CD8-positive, alpha-beta memory T cell (primary cell): ENCODE data around the gene GRM1. TPM values are rescaled to one million over a fixed set of nuclear protein-coding genes. Genes with fewer than 3 reads are reported as not detected.

Source experiments
- CTCF ChIA-PET: fragments of 350-600 bp; sonication (Branson Sonifier 250); formaldehyde crosslinking; loops from one replicate; lab custom pipeline; 2021; ENCODE audit warnings: antibody characterized with exemption; lab: Charles Lee
- POLR2A ChIA-PET: fragments of 350-600 bp; sonication (Branson Sonifier 250); formaldehyde crosslinking; loops from one replicate; lab custom pipeline; 2021; ENCODE audit warnings: antibody characterized with exemption; lab: Charles Lee
- DNase-seq, 5 donors: peaks; one replicate each; pipeline versions ENCODE4 v3.0.0 to v3.0.0-alpha.2; 2020 to 2022; ENCODE audit warnings: mixed read lengths in 1 of 5
- H3K27ac ChIP-seq: one replicate; pipeline ENCODE4 v1.7.0; 2013; ENCODE audit warnings: low read depth, mild to moderate bottlenecking, low read length, moderate library complexity
- H3K27me3 ChIP-seq: 2 replicates; pipeline ENCODE4 v1.7.0; 2013; ENCODE audit warnings: low read length, mild to moderate bottlenecking; ENCODE audit not compliant: insufficient read depth, poor library complexity, severe bottlenecking
- H3K36me3 ChIP-seq: 2 replicates; pipeline ENCODE4 v1.7.0; 2013; ENCODE audit warnings: mild to moderate bottlenecking, low read length, moderate library complexity; ENCODE audit not compliant: insufficient read depth
- H3K4me1 ChIP-seq: 2 replicates; pipeline ENCODE4 v1.7.0; 2013; ENCODE audit warnings: mild to moderate bottlenecking, low read length, moderate library complexity; ENCODE audit not compliant: insufficient read depth
- H3K4me3 ChIP-seq: 2 replicates; pipeline ENCODE4 v1.7.0; 2013; ENCODE audit warnings: mild to moderate bottlenecking, low read length
- H3K9me3 ChIP-seq: 2 replicates; pipeline ENCODE4 v1.7.0; 2013; ENCODE audit warnings: mild to moderate bottlenecking, low read length
- H3K27ac Mint-ChIP-seq, 8 donors: one replicate each; pipeline ENCODE4 v1.8.0; 2020 to 2021; ENCODE audit warnings: mixed read lengths in 8 of 8, mild to moderate bottlenecking in 6 of 8, inconsistent platforms in 3 of 8, moderate library complexity in 3 of 8
- H3K27me3 Mint-ChIP-seq, 2 donors: one replicate each; pipeline ENCODE4 v1.8.0; 2020 to 2021; ENCODE audit warnings: mixed read lengths in 2 of 2, mild to moderate bottlenecking in 1 of 2, moderate library complexity in 1 of 2
- H3K36me3 Mint-ChIP-seq, 3 donors: one replicate each; pipeline ENCODE4 v1.8.0; 2020 to 2021; ENCODE audit warnings: mixed read lengths in 3 of 3, inconsistent platforms in 1 of 3, mild to moderate bottlenecking in 1 of 3
- H3K4me1 Mint-ChIP-seq, 3 donors: one replicate each; pipeline ENCODE4 v1.8.0; 2020 to 2021; ENCODE audit warnings: mixed read lengths in 3 of 3, inconsistent platforms in 1 of 3, mild to moderate bottlenecking in 1 of 3
- H3K4me3 Mint-ChIP-seq, 7 donors: one replicate each; pipeline ENCODE4 v1.8.0; 2020 to 2021; ENCODE audit warnings: mixed read lengths in 7 of 7, mild to moderate bottlenecking in 6 of 7, moderate library complexity in 4 of 7, inconsistent platforms in 2 of 7
- H3K9me3 Mint-ChIP-seq, 5 donors: one replicate each; pipeline ENCODE4 v1.8.0; 2020 to 2022; ENCODE audit warnings: mixed read lengths in 5 of 5, mild to moderate bottlenecking in 3 of 5, moderate library complexity in 2 of 5, inconsistent platforms in 1 of 5
- polyA plus RNA-seq: library from polyadenylated mRNA; unstranded; fragments of 300-500 nt; fragmentation: Illumina TruSeq; gene quantifications from one replicate; pipeline ENCODE4 v1.2.3, GENCODE V29; 2021
- total RNA-seq, 2 experiments: library from RNA; stranded (reverse); gene quantifications; one replicate each; pipeline ENCODE4 v1.2.3, GENCODE V29; 2021

The GRM1 gene
- total and polyA plus RNA-seq, 3 experiments from 2014 or later: not detected

DNA sequence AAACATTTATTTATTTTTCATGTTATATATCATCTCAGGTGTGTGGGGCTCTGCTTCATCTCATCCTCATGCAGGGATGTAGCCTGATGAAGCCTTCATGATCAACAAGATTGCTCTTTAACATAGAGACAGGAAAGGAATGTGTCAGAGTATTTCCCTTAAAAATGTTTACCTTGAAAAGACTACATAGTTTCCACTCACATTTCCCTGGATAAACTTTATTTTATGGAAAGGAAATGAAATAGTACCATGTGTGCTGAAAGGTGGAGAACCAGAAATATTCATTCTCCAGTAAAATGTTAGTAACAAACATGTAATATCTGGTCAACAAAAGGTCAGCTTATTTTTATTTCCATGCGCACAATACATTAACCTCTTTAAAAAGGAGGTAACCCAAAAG is 155.8 kb downstream of the GRM1 start:
- no peaks in the 10 kb centered on the region for H3K4me1 ChIP-seq
- H3K27me3 Mint-ChIP-seq: no peaks in the 10 kb centered on the region
- no peak overlapping the region for H3K27ac ChIP-seq
- H3K9me3 ChIP-seq: no peaks in the 10 kb centered on the region
- no peak overlapping the region for H3K4me3 Mint-ChIP-seq
- no peak overlapping the region for H3K4me3 ChIP-seq
- no peaks in the 10 kb centered on the region for H3K27me3 ChIP-seq
- no peaks in the 10 kb centered on the region for H3K36me3 Mint-ChIP-seq
- DNase-seq: no peak
- no peaks in the 10 kb centered on the region for H3K9me3 Mint-ChIP-seq
- H3K36me3 ChIP-seq: no peaks in the 10 kb centered on the region
- H3K4me1 Mint-ChIP-seq: no peaks in the 10 kb centered on the region
- POLR2A ChIA-PET: no interaction called here
- no peak overlapping the region for H3K27ac Mint-ChIP-seq
- CTCF ChIA-PET: no interaction called here

DNA sequence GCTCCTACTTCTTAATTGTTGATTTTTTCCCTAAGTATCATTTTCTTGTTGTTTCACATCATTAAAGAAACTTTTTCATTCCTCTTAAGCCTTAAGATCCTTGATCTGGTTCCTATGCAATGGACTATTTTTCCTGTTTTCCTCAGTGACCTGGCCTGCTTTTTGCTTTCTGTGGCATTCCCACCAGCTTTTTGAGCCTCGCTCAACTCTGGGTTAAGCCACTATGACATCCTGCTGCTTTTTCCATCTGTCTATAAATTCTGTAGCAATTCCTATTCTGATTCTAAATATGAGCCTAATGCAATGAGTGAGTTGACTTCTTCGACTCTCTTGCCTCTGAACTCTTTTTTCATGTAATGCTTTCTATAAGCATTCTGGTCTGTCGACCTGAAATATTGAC is 160.3 kb downstream of the GRM1 start:
- Mint-ChIP-seq H3K4me3 (no peak overlapping the region), H3K36me3 (no peaks in the 10 kb centered on the region), H3K27ac (no peak overlapping the region), H3K9me3 (no peaks in the 10 kb centered on the region), H3K4me1 (no peaks in the 10 kb centered on the region), H3K27me3 (peaks cover 0 to 2% of the 10 kb centered on the region in 2 donors)
- Histone ChIP-seq H3K27me3 (no peaks in the 10 kb centered on the region), H3K9me3 (no peaks in the 10 kb centered on the region), H3K4me1 (no peaks in the 10 kb centered on the region), H3K4me3 (no peak overlapping the region), H3K36me3 (no peaks in the 10 kb centered on the region), H3K27ac (no peak overlapping the region)
- ChIA-PET CTCF (no interaction called here), POLR2A (no interaction called here)
- DNase-seq: no peak

DNA sequence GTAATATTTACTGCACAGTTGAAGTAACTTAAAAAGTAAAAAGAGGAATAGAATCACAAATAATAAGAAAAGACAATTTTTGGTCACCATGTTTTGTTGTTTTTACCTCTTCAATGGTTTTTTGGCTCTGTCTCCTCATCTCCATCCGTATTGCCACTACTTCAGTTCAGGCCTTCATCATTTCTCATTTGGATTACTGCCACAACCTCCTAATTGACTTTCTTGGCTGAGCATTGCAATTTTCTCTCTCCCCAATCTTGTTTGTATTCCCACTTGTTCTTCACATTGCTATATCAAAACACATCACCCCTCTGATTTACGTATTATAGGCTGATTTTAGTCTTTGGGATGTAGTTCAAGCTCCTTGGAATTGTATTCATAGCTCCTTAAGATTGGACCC is 161.7 kb downstream of the GRM1 start:
- no peaks in the 10 kb centered on the region for H3K4me1 ChIP-seq
- no peak for DNase-seq
- H3K27ac Mint-ChIP-seq: no peak overlapping the region
- no peak overlapping the region for H3K27ac ChIP-seq
- H3K4me3 ChIP-seq: no peak overlapping the region
- no peaks in the 10 kb centered on the region for H3K36me3 ChIP-seq
- peaks cover 0 to 2% of the 10 kb centered on the region in 2 donors for H3K27me3 Mint-ChIP-seq
- no peaks in the 10 kb centered on the region for H3K27me3 ChIP-seq
- POLR2A ChIA-PET: no interaction called here
- no peaks in the 10 kb centered on the region for H3K36me3 Mint-ChIP-seq
- CTCF ChIA-PET: interaction anchor here (1.4 kb wide), 1 partner anchor 11 kb away, joined by 4 read pairs; no protein-coding TSS in a partner anchor
- no peak overlapping the region for H3K4me3 Mint-ChIP-seq
- H3K4me1 Mint-ChIP-seq: no peaks in the 10 kb centered on the region
- H3K9me3 Mint-ChIP-seq: peaks cover 0 to 1% (median 0%) of the 10 kb centered on the region in 5 donors
- no peaks in the 10 kb centered on the region for H3K9me3 ChIP-seq

DNA sequence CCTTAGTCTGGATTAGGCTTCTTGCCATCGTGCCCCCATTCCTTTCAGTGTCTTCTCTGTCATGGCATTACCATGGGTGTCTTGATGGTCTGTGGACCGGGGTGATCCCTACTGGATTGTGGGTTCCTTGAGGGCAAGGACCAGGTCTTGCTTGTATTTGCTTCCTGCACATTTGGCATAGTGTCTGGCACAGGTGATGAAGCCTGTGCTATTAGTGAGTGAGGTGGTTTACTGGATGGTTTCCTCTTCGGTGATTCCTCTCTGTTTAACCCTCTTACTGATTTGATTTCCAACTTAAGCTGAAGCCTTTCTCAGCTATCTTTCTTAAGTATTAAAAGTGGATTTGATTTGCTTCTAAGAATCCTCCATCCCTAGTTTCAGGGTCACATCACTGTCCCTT is 162.3 kb downstream of the GRM1 start:
- no peaks in the 10 kb centered on the region for H3K4me1 Mint-ChIP-seq
- POLR2A ChIA-PET: no interaction called here

DNA sequence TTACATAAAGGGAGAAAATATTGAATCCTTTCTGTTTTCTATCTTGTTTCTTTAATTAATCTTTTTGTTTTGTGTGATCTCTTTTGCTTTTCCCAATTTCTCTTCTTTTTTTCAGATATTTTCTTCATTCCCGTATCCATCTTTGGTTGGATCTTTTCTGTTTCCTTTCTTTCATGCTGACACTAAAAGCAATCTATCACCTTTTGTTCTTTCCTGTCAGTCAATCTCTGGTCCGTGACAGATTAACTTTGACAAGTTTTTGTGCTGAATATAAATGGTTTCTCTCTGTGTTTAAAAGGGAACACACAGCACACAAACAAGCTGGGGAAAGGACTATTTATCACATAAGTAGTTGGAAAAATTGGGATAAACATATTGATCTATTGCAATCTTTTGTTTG is 162.8 kb downstream of the GRM1 start:
- Mint-ChIP-seq H3K4me3 (no peak overlapping the region), H3K9me3 (peaks cover 0 to 2% (median 0%) of the 10 kb centered on the region in 5 donors), H3K27ac (no peak overlapping the region), H3K4me1 (no peaks in the 10 kb centered on the region), H3K27me3 (peaks cover 0 to 2% of the 10 kb centered on the region in 2 donors), H3K36me3 (no peaks in the 10 kb centered on the region)
- Histone ChIP-seq H3K36me3 (no peaks in the 10 kb centered on the region), H3K4me3 (no peak overlapping the region), H3K9me3 (no peaks in the 10 kb centered on the region), H3K27me3 (no peaks in the 10 kb centered on the region), H3K4me1 (no peaks in the 10 kb centered on the region), H3K27ac (no peak overlapping the region)
- no peak for DNase-seq
- ChIA-PET CTCF (no interaction called here), POLR2A (no interaction called here)

More for the DNA sequence above, 162.3 kb downstream of the GRM1 start:
- peaks cover 0 to 2% (median 0%) of the 10 kb centered on the region in 5 donors for H3K9me3 Mint-ChIP-seq
- Histone ChIP-seq H3K9me3 (no peaks in the 10 kb centered on the region), H3K27ac (no peak overlapping the region), H3K4me1 (no peaks in the 10 kb centered on the region), H3K27me3 (no peaks in the 10 kb centered on the region), H3K36me3 (no peaks in the 10 kb centered on the region), H3K4me3 (no peak overlapping the region)
- H3K36me3 Mint-ChIP-seq: no peaks in the 10 kb centered on the region
- no peak overlapping the region for H3K4me3 Mint-ChIP-seq
- CTCF ChIA-PET: no interaction called here
- DNase-seq: no peak
- H3K27me3 Mint-ChIP-seq: peaks cover 0 to 2% of the 10 kb centered on the region in 2 donors
- H3K27ac Mint-ChIP-seq: no peak overlapping the region

DNA sequence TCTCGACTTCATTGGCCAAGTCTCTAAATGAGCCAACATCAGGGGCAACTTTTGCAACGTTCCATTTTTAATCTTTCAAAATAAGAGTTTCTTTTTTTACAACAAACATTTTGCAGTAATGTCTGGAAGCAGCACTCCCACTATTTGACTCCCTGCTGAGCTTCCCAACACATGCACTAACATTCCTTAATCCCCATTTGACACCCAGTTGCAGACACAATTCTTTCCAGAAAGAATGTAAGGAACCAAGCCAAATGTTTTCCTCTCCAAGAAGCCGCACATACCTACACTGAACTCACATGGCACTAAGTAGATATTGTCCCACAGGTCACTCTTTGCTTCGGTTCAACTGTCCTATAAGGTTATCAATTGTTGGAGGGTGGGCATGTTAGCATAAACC is 165.6 kb downstream of the GRM1 start:
- Mint-ChIP-seq H3K27ac (no peak overlapping the region), H3K27me3 (peaks cover 0 to 2% of the 10 kb centered on the region in 2 donors), H3K36me3 (no peaks in the 10 kb centered on the region), H3K9me3 (peaks cover 0 to 2% (median 0%) of the 10 kb centered on the region in 5 donors), H3K4me1 (no peaks in the 10 kb centered on the region), H3K4me3 (no peak overlapping the region)
- no peak for DNase-seq
- Histone ChIP-seq H3K27me3 (no peaks in the 10 kb centered on the region), H3K4me3 (no peak overlapping the region), H3K4me1 (no peaks in the 10 kb centered on the region), H3K9me3 (no peaks in the 10 kb centered on the region), H3K27ac (no peak overlapping the region), H3K36me3 (no peaks in the 10 kb centered on the region)
- ChIA-PET CTCF (no interaction called here), POLR2A (no interaction called here)

DNA sequence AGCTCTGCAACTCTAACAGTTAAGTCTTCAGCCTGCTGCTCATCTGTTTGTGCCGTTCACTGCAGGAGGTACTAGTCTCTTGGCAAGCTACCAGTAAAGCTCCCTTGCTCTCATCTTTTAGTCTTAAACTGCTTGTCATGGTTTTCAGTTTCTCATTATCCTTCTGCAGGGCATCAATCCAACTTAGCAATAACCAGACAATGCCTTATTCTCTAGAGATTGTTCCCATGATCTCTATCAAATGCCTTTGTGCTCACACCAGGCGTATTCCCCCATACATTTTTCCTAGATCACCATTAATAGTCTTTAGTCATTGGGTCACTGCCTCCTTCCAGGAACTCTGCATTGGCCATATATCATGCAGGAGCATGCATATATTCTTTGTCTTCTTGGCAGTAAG is 171.3 kb downstream of the GRM1 start:
- H3K4me1 Mint-ChIP-seq: no peaks in the 10 kb centered on the region
- no peaks in the 10 kb centered on the region for H3K36me3 ChIP-seq
- H3K4me1 ChIP-seq: no peaks in the 10 kb centered on the region
- H3K36me3 Mint-ChIP-seq: no peaks in the 10 kb centered on the region
- H3K27me3 Mint-ChIP-seq: no peaks in the 10 kb centered on the region
- no peaks in the 10 kb centered on the region for H3K9me3 ChIP-seq
- H3K9me3 Mint-ChIP-seq: peaks cover 0 to 2% (median 0%) of the 10 kb centered on the region in 5 donors
- ChIA-PET CTCF (no interaction called here), POLR2A (no interaction called here)
- no peak for DNase-seq
- H3K27me3 ChIP-seq: no peaks in the 10 kb centered on the region
- H3K27ac Mint-ChIP-seq: no peak overlapping the region
- H3K4me3 Mint-ChIP-seq: no peak overlapping the region
- no peak overlapping the region for H3K4me3 ChIP-seq
- no peak overlapping the region for H3K27ac ChIP-seq

DNA sequence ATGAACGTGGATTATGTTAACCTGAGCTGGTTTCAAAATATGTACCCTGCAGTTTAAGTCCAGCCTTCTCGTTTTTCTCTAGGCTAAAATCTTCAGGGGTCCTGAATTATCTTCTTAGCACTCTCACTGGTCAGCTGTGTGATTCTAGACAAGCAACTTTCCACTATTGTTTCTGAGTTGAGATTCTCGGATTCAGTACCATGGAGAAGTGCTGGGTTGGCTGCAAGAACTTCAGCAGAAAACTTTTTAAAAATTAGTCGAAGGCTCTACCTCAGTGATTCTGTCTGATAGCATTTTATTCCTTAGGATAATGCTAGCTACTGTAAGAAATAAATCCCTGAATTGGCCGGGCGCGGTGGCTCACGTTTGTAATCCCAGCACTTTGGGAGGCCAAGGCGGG is 173.7 kb downstream of the GRM1 start:
- DNase-seq: no peak
- no peak overlapping the region for H3K27ac ChIP-seq
- POLR2A ChIA-PET: no interaction called here
- H3K36me3 Mint-ChIP-seq: no peaks in the 10 kb centered on the region
- H3K4me3 Mint-ChIP-seq: no peak overlapping the region
- H3K9me3 ChIP-seq: no peaks in the 10 kb centered on the region
- no peak overlapping the region for H3K4me3 ChIP-seq
- H3K27ac Mint-ChIP-seq: no peak overlapping the region
- H3K4me1 ChIP-seq: no peaks in the 10 kb centered on the region
- CTCF ChIA-PET: no interaction called here
- H3K9me3 Mint-ChIP-seq: peaks cover 0 to 2% (median 0%) of the 10 kb centered on the region in 5 donors
- no peaks in the 10 kb centered on the region for H3K27me3 Mint-ChIP-seq
- no peaks in the 10 kb centered on the region for H3K27me3 ChIP-seq
- H3K36me3 ChIP-seq: no peaks in the 10 kb centered on the region
- no peaks in the 10 kb centered on the region for H3K4me1 Mint-ChIP-seq

DNA sequence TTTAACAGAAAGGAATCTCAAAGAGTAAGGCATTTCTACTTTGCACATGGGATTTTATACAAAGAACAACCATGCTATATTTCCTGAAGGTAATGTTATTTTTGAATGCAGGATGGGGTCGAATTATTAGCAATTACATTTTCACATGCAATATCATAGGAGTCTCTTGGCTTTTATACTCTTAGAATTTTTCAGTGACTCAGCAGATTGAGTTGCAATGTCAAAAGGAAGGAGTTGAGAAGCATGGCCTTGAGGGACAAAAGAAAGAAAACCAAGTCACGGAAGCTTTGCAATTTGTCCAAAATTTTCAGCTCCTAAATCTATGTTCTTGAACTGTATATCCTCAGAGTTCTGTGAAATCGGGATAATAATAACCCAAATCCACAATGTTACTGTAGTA is 181.1 kb downstream of the GRM1 start:
- H3K4me1 ChIP-seq: no peaks in the 10 kb centered on the region
- H3K27ac Mint-ChIP-seq: no peak overlapping the region
- H3K4me3 Mint-ChIP-seq: no peak overlapping the region
- H3K4me3 ChIP-seq: no peak overlapping the region
- no peaks in the 10 kb centered on the region for H3K36me3 Mint-ChIP-seq
- H3K27me3 ChIP-seq: no peaks in the 10 kb centered on the region
- H3K27me3 Mint-ChIP-seq: no peaks in the 10 kb centered on the region
- no peak for DNase-seq
- ChIA-PET CTCF (no interaction called here), POLR2A (no interaction called here)
- H3K4me1 Mint-ChIP-seq: peaks cover 0 to 4% (median 4%) of the 10 kb centered on the region in 3 donors
- H3K9me3 Mint-ChIP-seq: peaks cover 0 to 2% (median 0%) of the 10 kb centered on the region in 5 donors
- H3K9me3 ChIP-seq: no peaks in the 10 kb centered on the region
- H3K36me3 ChIP-seq: no peaks in the 10 kb centered on the region
- no peak overlapping the region for H3K27ac ChIP-seq
